ENCODE results near the gene TRPV4. TPM values are rescaled to one million over a fixed set of nuclear protein-coding genes. Genes with fewer than 3 reads are reported as not detected.

TRPV4 gene
- total RNA-seq, 1 donor from 2014 or later, result 0.75 TPM

- no peaks in the 10 kb centered on the region for H3K9me3 ChIP-seq (ENCODE audit: insufficient read depth, low read depth, low read length)
- Mint-ChIP-seq H3K27me3 (ENCODE audit: low read depth, unreplicated experiment) (peaks cover 6% of the 10 kb centered on the region), H3K4me3 (ENCODE audit: unreplicated experiment) (no peak overlapping the region), H3K4me1 (ENCODE audit: low read depth, unreplicated experiment) (no peaks in the 10 kb centered on the region), H3K27ac (ENCODE audit: unreplicated experiment) (no peak overlapping the region), H3K36me3 (ENCODE audit: low read depth, unreplicated experiment) (no peaks in the 10 kb centered on the region), H3K9me3 (ENCODE audit: unreplicated experiment) (no peaks in the 10 kb centered on the region)
- peak overlapping the region; percentile 75 for H3K4me2 ChIP-seq (ENCODE audit: low read length)
- TF ChIP-seq EZH2 (IDR thresholded peaks at IDR 0.05; ENCODE audit: insufficient read depth, low read length) (no peak), CTCF (IDR thresholded peaks at IDR 0.05; ENCODE audit: insufficient read depth, low read depth, low read length) (no peak)
- H3K27me3 ChIP-seq (ENCODE audit: insufficient read depth, low read length), result no peaks in the 10 kb centered on the region
- no peaks in the 10 kb centered on the region for H3K4me1 ChIP-seq (ENCODE audit: insufficient read depth, low read length)
- peak overlapping the region; percentile 80 for H2AFZ ChIP-seq (ENCODE audit: low read depth, low read length)
- H4K20me1 ChIP-seq (ENCODE audit: insufficient read depth, low read length), result no peaks in the 10 kb centered on the region
- peak overlapping the region; percentile 49 for H3K9ac ChIP-seq (ENCODE audit: low read length)
- FAIRE-seq, result no peak
- no peak for DNase-seq (ENCODE audit: low read depth)
- no peaks in the 10 kb centered on the region for H3K79me2 ChIP-seq (ENCODE audit: insufficient read depth, low read length)
- no peaks in the 10 kb centered on the region for H3K36me3 ChIP-seq (ENCODE audit: insufficient read depth, low read length)
- peak overlapping the region; percentile 21 for H3K4me3 ChIP-seq (ENCODE audit: insufficient read depth, low read depth, low read length)
- no peak overlapping the region for H3K27ac ChIP-seq (ENCODE audit: low read depth, low read length)
Measured at GRCh38 chr12:109845824-109846205, 12.6 kb upstream of the TRPV4 start.

GRCh38 chr12:109844983-109845823 is 12.0 kb upstream of the TRPV4 start:
- Histone ChIP-seq H3K4me2 (ENCODE audit: low read length) (peak overlapping the region; percentile 75), H3K27me3 (ENCODE audit: insufficient read depth, low read length) (no peaks in the 10 kb centered on the region), H3K4me3 (ENCODE audit: insufficient read depth, low read depth, low read length) (peak overlapping the region; percentile 21), H3K27ac (ENCODE audit: low read depth, low read length) (no peak overlapping the region), H4K20me1 (ENCODE audit: insufficient read depth, low read length) (no peaks in the 10 kb centered on the region), H3K4me1 (ENCODE audit: insufficient read depth, low read length) (no peaks in the 10 kb centered on the region), H2AFZ (ENCODE audit: low read depth, low read length) (peak overlapping the region; percentile 80), H3K9me3 (ENCODE audit: insufficient read depth, low read depth, low read length) (no peaks in the 10 kb centered on the region), H3K36me3 (ENCODE audit: insufficient read depth, low read length) (no peaks in the 10 kb centered on the region), H3K9ac (ENCODE audit: low read length) (peak overlapping the region; percentile 49), H3K79me2 (ENCODE audit: insufficient read depth, low read length) (no peaks in the 10 kb centered on the region)
- Mint-ChIP-seq H3K4me3 (ENCODE audit: unreplicated experiment) (no peak overlapping the region), H3K27ac (ENCODE audit: unreplicated experiment) (no peak overlapping the region), H3K27me3 (ENCODE audit: low read depth, unreplicated experiment) (peaks cover 10% of the 10 kb centered on the region), H3K9me3 (ENCODE audit: unreplicated experiment) (no peaks in the 10 kb centered on the region), H3K4me1 (ENCODE audit: low read depth, unreplicated experiment) (no peaks in the 10 kb centered on the region), H3K36me3 (ENCODE audit: low read depth, unreplicated experiment) (no peaks in the 10 kb centered on the region)
- FAIRE-seq (no peak), DNase-seq (ENCODE audit: low read depth) (peak; percentile 43)
- TF ChIP-seq EZH2 (IDR thresholded peaks at IDR 0.05; ENCODE audit: insufficient read depth, low read length), result no peak
- TF ChIP-seq CTCF (IDR thresholded peaks at IDR 0.05; ENCODE audit: insufficient read depth, low read depth, low read length), result peak; percentile 85

- Histone ChIP-seq H3K36me3 (ENCODE audit: insufficient read depth, low read length) (no peaks in the 10 kb centered on the region), H2AFZ (ENCODE audit: low read depth, low read length) (no peak overlapping the region), H4K20me1 (ENCODE audit: insufficient read depth, low read length) (no peaks in the 10 kb centered on the region), H3K9me3 (ENCODE audit: insufficient read depth, low read depth, low read length) (no peaks in the 10 kb centered on the region), H3K4me1 (ENCODE audit: insufficient read depth, low read length) (no peaks in the 10 kb centered on the region), H3K4me2 (ENCODE audit: low read length) (no peak overlapping the region), H3K27me3 (ENCODE audit: insufficient read depth, low read length) (no peaks in the 10 kb centered on the region), H3K9ac (ENCODE audit: low read length) (no peak overlapping the region), H3K4me3 (ENCODE audit: insufficient read depth, low read depth, low read length) (no peak overlapping the region), H3K27ac (ENCODE audit: low read depth, low read length) (no peak overlapping the region), H3K79me2 (ENCODE audit: insufficient read depth, low read length) (no peaks in the 10 kb centered on the region)
- DNase-seq (ENCODE audit: low read depth) (no peak), FAIRE-seq (no peak)
- Mint-ChIP-seq H3K4me3 (ENCODE audit: unreplicated experiment) (no peak overlapping the region), H3K4me1 (ENCODE audit: low read depth, unreplicated experiment) (no peaks in the 10 kb centered on the region), H3K9me3 (ENCODE audit: unreplicated experiment) (no peaks in the 10 kb centered on the region), H3K27ac (ENCODE audit: unreplicated experiment) (no peak overlapping the region), H3K36me3 (ENCODE audit: low read depth, unreplicated experiment) (no peaks in the 10 kb centered on the region), H3K27me3 (ENCODE audit: low read depth, unreplicated experiment) (peaks cover 10% of the 10 kb centered on the region)
- TF ChIP-seq CTCF (IDR thresholded peaks at IDR 0.05; ENCODE audit: insufficient read depth, low read depth, low read length) (no peak), EZH2 (IDR thresholded peaks at IDR 0.05; ENCODE audit: insufficient read depth, low read length) (no peak)
Measured at GRCh38 chr12:109844091-109844490, 10.9 kb upstream of the TRPV4 start.

All from astrocyte (in vitro differentiated cells and primary cell).